Stimulated activated CD4-positive, alpha-beta T cell treated with anti-CD3 and anti-CD28 coated beads, TNF-alpha, amount 100 ng/mL, for 24 hours (primary cell): ENCODE measurements around the gene KCTD3.

ENCODE experiments used
- DNase-seq, 3 experiments: peaks; one replicate each; pipeline ENCODE4 v3.0.0-alpha.2; 2020; ENCODE audit warnings: low read depth in 3 of 3

KCTD3 gene

GRCh38 chr1:215605011-215605621, 38.0 kb downstream of the KCTD3 start:
- no peak for DNase-seq

GRCh38 chr1:215606036-215606435, 38.9 kb downstream of the KCTD3 start:
- no peak for DNase-seq

- no peak for DNase-seq
Measured at GRCh38 chr1:215606564-215607168, 39.6 kb downstream of the KCTD3 start.

DNA sequence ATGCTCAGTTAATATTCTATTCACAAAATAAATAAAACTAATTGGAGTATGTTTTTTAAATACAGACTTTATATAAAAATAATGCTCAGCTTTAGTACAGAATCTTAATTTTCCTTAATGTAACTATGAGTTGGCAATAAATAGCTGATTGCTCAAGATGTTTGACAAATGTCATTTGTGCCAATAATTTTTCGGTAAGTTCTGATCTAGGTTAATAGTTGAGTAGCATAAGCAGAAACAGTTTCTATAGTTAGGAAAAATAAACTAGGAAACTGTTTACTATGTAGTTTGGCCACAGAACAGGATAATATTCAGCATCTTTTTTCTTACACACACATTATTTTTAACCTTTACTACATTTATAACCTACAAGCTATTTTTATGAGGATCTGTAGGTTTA, 40.3 kb downstream of the KCTD3 start:
- no peak for DNase-seq

- DNase-seq, result no peak
Measured at GRCh38 chr1:215608646-215609045, 41.5 kb downstream of the KCTD3 start.

GRCh38 chr1:215612391-215612790, 45.3 kb downstream of the KCTD3 start:
- no peak for DNase-seq

DNA sequence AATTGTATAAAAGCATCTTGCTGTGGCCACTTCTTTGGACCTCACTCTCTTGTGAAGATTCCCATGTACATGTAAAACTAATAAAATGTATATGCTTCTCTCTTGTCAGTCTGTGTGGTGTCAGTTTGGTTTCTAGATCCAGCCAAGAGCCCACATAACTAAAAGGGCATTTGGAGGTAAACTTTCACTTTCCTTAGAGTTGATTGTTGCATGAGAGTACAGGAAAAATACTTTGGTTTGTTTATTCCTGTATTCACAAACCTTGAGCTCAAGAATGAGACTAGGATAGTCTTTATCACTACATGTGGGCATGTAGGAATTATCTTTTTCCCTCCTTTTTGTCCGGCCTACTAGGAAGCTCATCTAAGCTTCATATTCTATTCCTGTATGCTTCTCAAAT, 50.9 kb downstream of the KCTD3 start:
- DNase-seq, result no peak

DNA sequence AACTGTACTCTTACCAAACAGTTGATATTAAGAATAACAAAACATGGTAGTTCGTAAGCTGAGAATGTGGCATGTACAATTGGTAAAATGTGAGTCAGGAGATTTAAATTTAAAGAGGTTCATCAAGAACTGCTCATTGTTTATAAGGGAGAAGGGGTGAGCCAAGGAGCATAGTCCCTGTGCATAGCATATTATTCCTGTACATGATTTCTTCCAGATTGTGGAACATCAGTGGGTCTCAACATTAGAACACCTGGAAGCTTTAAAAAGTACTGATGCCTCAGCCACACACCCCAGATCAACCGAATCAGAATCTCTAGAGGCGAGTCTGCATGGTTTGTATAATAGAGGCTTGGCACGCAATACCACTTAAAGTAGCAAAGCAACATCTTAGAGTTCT, 56.1 kb downstream of the KCTD3 start:
- no peak for DNase-seq

GRCh38 chr1:215625949-215626348, 58.8 kb downstream of the KCTD3 start:
- no peak for DNase-seq

DNA sequence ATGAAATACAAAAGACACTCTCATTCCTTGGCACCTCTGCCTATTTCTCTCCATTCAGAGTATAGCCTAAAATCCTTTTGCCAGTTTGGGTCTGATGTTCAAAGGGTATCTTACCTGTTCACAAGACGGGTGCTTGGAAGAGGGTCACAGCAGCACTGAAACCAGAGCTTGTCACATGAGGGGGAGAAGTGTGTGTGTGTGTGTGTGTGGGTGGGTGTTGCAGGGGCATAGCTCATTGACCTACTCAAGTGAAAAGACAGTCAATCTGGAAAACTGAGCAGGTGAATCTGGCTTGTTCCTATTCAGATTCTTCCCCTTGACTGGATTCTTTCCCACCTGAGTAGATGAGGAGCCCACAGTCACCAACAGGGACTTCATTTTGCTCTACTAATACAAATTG, 63.9 kb downstream of the KCTD3 start:
- no peak for DNase-seq

DNA sequence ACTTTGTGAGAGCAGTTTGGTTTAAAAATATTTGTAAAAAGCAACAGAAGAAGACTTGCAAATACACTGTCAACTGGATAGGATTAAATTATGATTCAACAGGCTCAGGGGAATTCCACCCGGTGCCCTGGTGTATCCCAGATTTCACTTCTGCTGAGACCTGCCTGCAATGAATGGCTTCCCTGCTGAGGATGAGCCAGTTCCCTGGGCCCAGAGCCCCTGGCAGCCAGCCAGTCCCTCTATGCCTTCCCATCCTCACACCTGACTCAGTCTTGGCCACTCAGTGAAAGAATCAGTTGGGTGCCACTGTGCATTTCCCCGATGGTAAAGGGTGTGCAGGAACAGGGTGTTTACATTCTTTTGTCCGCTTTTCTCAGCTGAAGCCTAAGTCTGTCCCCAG, 64.4 kb downstream of the KCTD3 start:
- DNase-seq, result no peak

GRCh38 chr1:215635827-215636226, 68.7 kb downstream of the KCTD3 start:
- no peak for DNase-seq

GRCh38 chr1:215636258-215636965, 69.3 kb downstream of the KCTD3 start:
- DNase-seq, result no peak

- no peak for DNase-seq
Measured at GRCh38 chr1:215637041-215637573, 70.0 kb downstream of the KCTD3 start.

DNA sequence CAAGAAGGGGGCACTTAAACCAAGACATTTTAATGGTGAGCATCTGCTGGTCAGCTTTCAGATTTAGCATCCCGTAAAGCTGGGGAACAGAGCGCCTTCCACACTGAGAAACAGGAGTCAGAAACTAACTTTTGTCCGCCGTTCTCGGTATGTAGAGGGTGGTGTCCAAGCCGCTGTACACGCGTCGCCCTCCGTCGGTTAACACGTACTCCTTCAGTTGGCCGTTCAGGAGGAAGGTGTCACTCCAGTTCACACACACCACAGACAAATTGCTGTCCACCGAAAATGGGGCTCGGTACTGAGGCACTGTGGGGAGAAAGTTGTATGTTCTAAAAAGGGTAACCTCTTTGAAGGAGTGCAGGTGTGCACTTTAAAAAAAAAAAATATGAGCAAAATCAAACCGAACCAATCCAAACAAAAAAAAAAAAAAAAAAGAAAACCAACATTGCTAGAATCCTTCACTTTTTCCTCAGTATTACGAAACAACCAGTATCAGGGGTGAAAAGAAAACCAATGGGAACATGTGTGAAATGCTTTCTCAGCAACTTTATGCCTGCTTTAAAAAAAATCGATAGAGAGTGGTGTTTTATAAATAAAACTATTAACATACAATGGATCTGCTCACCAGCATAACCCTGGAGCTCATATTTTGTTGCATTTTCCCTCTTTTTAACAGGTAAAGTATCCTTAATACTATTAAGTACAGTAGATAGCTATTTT, 73.5 kb downstream of the KCTD3 start:
- DNase-seq, result no peak

- no peak for DNase-seq
Measured at GRCh38 chr1:215643592-215644321, 76.7 kb downstream of the KCTD3 start.

- DNase-seq, result no peak
Measured at GRCh38 chr1:215645182-215645581, 78.1 kb downstream of the KCTD3 start.

DNA sequence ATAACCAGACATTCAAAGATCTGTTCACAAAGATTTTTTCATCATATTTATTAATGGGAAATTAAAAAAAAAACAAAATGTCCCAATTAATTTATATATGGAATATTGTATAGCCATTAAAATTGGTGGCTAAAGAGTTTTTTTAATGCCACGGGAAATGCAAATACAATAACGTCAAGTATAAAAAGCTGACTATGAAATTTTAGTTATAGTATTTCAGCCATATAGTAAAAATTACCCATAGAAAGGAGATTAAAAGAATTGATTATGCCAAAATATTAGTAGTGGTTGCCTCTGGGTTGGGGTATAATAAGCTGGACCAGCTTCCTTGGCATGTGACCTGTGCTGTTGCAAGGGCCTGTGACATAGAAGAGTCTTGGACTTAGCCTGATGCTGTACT, 78.8 kb downstream of the KCTD3 start:
- no peak for DNase-seq

GRCh38 chr1:215647738-215648137, 80.6 kb downstream of the KCTD3 start:
- no peak for DNase-seq

GRCh38 chr1:215648957-215649356, 81.9 kb downstream of the KCTD3 start:
- no peak for DNase-seq

DNA sequence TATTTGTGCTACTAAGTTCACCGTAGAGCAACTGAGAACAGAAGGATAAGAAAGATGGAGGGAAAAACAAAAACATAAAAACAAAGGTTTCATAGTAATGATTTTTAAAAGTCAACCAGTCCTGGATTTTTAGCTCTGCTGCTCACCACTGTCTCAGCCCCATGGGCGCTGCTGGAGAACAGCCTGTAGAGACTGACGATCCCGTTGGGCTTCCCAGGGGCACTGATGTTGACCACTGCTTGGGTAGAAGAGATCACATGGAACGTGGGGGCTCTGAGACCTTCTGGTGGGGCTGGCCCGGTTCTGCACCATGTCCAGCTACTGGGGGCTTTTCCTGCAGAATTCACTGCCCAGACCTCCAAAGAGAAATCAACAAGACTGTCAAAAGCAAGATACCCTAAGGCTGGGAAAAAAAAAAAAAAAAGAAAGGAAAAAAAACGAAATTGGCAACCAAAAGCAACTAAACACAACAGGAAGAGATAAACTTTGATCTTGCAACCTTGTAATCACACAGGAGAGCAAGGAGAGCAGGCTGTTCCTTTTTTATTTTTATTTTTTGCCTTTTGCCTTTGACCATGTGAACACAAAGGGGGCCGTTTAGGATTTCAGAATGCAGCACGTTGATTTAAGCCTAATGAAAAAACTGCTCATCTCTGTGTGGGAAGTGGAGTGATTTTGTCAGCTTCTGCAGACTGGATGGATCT, 83.5 kb downstream of the KCTD3 start:
- no peak for DNase-seq
